Large intestine (tissue), 3 donors: ENCODE data around the gene TWNK. TPM values are rescaled to one million over a fixed set of nuclear protein-coding genes. Genes with fewer than 3 reads are reported as not detected.

Experiments used
- DNase-seq, 2 donors: peaks; one replicate each; pipeline versions ENCODE4 v3.0.0 to v3.0.0-alpha.2; 2013
- H3K27ac ChIP-seq: one replicate; pipeline ENCODE4 v1.5.1; 2013; ENCODE audit warnings: low read length
- H3K27me3 ChIP-seq: 2 replicates; pipeline ENCODE4 v1.6.1; 2013; ENCODE audit warnings: low read length; ENCODE audit not compliant: control insufficient read depth, insufficient read depth
- H3K36me3 ChIP-seq: 2 replicates; pipeline ENCODE4 v1.6.1; 2013; ENCODE audit warnings: low read length; ENCODE audit not compliant: control insufficient read depth, insufficient read depth
- H3K4me1 ChIP-seq: one replicate; pipeline ENCODE4 v1.6.1; 2013; ENCODE audit warnings: low read length; ENCODE audit not compliant: control insufficient read depth, insufficient read depth
- H3K4me3 ChIP-seq: one replicate; pipeline ENCODE4 v1.5.1; 2013; ENCODE audit warnings: low read length
- H3K9me3 ChIP-seq: one replicate; pipeline ENCODE4 v1.6.1; 2013; ENCODE audit warnings: mild to moderate bottlenecking, low read depth, low read length, moderate library complexity; ENCODE audit not compliant: control insufficient read depth
- WGBS: methylation state at CpG from one replicate; pipeline ENCODE4 v1.1.5; 2013; ENCODE audit warnings: low lambda C conversion rate; ENCODE audit not compliant: insufficient coverage; 5-methylcytosine and 5-hydroxymethylcytosine counted together
- polyA plus RNA-seq: library from polyadenylated mRNA; unstranded; fragments of 120-200 nt; gene quantifications from one replicate; pipeline ENCODE4 v1.2.1, GENCODE V29; 2013

The TWNK gene
- polyA plus RNA-seq, 1 donor = 9.8 TPM

GRCh38 chr10:101042118-101042517 lies 54.8 kb downstream of the TWNK start:
- Histone ChIP-seq H3K9me3 (no peaks in the 10 kb centered on the region), H3K4me3 (peak overlapping the region; percentile 59), H3K36me3 (peaks cover 34% of the 10 kb centered on the region), H3K27me3 (peaks cover 10% of the 10 kb centered on the region), H3K27ac (peak overlapping the region; percentile 90), H3K4me1 (peaks cover 29% of the 10 kb centered on the region)
- WGBS = no CpG with 5 or more reads among the region's 4 CpGs
- DNase-seq = no peak

- peak; percentile 94 to 98 for DNase-seq
- peaks cover 26% of the 10 kb centered on the region for H3K4me1 ChIP-seq
- peak overlapping the region; percentile 90 for H3K27ac ChIP-seq
- peaks cover 17% of the 10 kb centered on the region for H3K27me3 ChIP-seq
- peaks cover 27% of the 10 kb centered on the region for H3K36me3 ChIP-seq
- no peaks in the 10 kb centered on the region for H3K9me3 ChIP-seq
- H3K4me3 ChIP-seq = peak overlapping the region; percentile 59
- WGBS = no CpG with 5 or more reads among the region's 40 CpGs
These were observed 55.5 kb downstream of the TWNK start for GRCh38 chr10:101042667-101043362.

- H3K27ac ChIP-seq = peak overlapping the region; percentile 90
- peak overlapping the region; percentile 59 for H3K4me3 ChIP-seq
- no peak for DNase-seq
- H3K9me3 ChIP-seq = no peaks in the 10 kb centered on the region
- peaks cover 22% of the 10 kb centered on the region for H3K36me3 ChIP-seq
- H3K27me3 ChIP-seq = peaks cover 22% of the 10 kb centered on the region
- peaks cover 26% of the 10 kb centered on the region for H3K4me1 ChIP-seq
- no CpG with 5 or more reads among the region's 2 CpGs for WGBS
These were observed 56.0 kb downstream of the TWNK start for GRCh38 chr10:101043363-101043707.

Other genes starting within 250 kb of the TWNK start
- gene PAX2, start 242.0 kb upstream of the TWNK start, polyA plus RNA-seq = 0.06 TPM
- 29.1 TPM for gene SLF2, start 74.6 kb upstream of the TWNK start, polyA plus RNA-seq
- gene SEMA4G, start 18.0 kb upstream of the TWNK start, polyA plus RNA-seq = 121 TPM
- gene MRPL43, start within 50 bp of the TWNK start, polyA plus RNA-seq = 83.3 TPM
- 56.8 TPM for gene LZTS2, start 12.3 kb downstream of the TWNK start, polyA plus RNA-seq
- 95.8 TPM for gene PDZD7, start 43.6 kb downstream of the TWNK start, polyA plus RNA-seq
- gene SFXN3, start 43.7 kb downstream of the TWNK start, polyA plus RNA-seq = 274 TPM
- 29.0 TPM for gene KAZALD1, start 74.4 kb downstream of the TWNK start, polyA plus RNA-seq
- gene TLX1, start 143.8 kb downstream of the TWNK start, polyA plus RNA-seq = 0.57 TPM
- 0.03 TPM for gene LBX1, start 241.9 kb downstream of the TWNK start, polyA plus RNA-seq